ENCODE results near the gene RCBTB1.
"Not testable (repeated sequence)": the region's sequence is repeated elsewhere in the genome, so short reads cannot be mapped to it uniquely, and the experiment has no call there.

Gene RCBTB1

DNA sequence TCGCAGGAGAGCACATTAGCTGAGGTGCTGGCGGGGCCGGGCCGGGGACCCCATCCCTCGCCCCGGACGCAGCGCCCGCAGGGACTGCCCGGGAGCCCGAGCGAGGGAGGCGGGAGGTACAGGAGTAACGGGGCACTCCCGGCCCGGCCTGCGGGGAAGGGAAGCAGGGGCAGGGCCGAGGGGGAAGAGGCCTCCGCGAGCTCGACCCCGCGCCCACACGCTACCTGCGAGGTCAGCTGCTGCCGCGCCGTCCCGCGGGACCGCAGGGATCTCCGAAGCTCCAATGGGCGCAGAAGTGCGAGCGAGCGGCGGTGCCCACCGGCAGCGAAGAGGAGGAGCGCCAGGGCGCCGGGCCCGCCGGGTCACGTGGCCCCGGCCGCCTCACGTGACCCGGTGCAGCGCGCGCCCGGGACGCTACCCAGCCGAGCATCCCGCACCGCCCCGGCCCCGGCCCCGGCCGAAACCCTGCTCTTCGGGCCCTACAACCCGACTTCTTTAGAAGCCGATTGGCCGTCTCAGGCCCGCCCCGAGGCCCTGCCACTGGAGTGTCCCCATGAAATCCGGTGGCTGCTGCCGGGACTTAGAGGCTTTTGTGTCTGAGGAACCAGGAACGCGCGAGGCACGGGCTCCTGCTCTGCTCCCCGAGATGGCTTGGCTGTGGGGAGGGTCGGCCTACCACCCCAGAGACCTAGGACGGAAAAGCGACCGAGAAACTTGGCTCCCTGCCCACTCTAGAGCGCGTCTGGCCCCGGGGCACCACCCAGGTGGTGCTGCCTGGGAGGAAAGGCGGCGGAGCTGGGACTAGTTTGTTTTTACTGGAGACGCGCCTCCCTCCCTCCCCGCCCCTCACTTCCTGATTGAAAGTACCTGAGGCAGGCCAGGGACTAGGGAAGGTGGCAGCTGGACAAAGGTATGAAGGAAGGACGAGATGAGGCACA, at the start of gene RCBTB1:
Gene RCBTB1 (minus strand): TSS at position 339 of the 938 bp plus-strand sequence. CDS start 18,279 bp downstream, outside the sequence.
- DNase-seq = peak; percentile 69

DNA sequence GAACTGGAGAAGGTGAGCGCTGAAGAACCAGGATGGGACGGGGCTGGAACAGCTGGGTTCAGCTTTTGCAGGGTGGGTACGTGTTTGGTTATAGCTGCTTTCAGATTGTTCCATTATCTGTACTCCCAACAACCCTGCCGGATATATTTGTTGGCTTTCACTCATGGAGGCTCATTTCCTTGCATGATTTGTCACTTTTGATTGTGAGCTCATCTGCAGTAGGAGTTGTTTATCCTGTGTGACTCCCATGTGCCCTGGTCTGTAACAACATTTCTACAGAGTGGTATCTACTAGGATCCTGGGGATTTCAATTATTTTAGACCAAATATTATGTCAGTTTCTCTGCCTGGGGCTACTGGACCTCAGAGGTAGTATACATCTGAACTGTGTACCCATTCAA, 48.4 kb upstream of the RCBTB1 start:
- no peak for DNase-seq

DNA sequence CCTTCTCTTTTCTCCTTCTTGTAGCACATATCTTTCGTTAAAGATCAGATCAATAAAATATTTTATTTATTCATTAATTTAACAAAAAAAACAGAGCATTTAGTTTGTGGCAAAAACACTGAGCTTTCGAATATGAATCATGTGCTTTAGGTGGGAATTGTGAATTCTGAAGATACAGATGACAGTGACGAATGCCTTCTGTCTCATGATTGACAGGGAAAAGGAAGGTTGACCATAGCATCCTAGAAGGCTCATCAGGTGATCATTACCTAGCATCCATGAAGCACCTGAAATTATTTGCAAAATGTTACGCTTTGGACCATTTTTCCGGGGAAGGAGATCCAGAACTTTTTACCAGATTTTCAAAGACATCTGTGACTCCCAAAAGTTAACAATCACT, 46.8 kb upstream of the RCBTB1 start:
- no peak for DNase-seq

DNA sequence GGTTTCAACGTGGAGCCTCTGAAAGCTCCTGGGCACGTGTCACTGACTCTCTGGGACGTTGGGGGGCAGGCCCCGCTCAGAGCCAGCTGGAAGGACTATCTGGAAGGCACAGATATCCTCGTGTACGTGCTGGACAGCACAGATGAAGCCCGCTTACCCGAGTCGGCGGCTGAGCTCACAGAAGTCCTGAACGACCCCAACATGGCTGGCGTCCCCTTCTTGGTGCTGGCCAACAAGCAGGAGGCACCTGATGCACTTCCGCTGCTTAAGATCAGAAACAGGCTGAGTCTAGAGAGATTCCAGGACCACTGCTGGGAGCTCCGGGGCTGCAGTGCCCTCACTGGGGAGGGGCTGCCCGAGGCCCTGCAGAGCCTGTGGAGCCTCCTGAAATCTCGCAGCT, 45.2 kb upstream of the RCBTB1 start:
- DNase-seq = no peak

DNA sequence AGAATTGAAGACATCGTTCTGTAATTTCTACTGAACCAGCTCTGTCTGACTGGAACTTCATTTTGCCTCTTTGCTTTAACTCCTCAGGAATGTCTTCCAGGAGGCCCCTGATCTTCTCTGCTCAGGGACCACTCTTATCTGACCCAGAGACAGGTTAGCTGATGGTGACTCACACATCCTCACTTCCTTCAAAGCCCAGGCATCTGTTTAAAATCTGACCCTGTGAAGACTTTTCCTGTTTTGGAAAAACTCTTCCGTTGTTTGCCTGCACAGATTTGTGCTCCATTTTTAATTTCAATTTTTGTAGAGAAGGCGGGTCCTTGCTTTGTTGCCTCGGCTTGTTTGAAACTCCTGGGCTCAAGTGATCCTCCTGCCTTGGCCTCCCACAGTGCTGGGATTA, 44.6 kb upstream of the RCBTB1 start:
- DNase-seq = no peak

DNA sequence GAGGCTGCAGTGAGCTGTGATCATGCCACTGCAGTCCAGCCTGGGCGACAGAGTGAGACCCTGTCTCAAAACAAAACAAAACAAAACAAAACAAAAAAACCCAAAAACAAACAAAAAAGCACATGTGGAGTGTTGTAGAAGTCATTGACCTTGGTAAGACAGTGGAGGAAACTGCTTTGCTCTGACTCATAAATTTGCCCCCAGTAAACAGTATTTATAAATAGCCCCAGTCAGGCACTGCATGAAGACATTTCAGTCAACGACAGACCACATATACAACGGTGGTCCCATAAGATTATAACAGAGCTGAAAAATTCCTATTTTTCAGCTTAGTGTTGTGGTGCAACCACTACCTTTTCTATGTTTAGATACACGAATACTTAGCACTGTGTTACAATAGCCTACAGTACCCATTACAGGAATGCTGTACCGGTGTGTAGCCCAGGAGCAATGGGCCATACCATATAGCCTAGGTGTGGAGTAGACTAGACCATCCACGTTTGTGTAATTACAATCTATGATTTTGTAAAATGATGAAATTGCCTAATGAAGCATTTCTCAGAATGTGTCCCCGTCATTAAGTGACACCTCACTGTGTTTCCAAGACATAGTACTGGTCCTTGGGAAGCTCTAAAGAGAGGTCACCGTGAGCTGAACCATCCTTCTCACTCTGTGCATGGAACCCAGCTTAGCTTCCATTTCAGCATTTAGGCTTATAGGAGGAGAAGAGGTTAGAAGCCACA, 44.0 kb upstream of the RCBTB1 start:
- DNase-seq = no peak

DNA sequence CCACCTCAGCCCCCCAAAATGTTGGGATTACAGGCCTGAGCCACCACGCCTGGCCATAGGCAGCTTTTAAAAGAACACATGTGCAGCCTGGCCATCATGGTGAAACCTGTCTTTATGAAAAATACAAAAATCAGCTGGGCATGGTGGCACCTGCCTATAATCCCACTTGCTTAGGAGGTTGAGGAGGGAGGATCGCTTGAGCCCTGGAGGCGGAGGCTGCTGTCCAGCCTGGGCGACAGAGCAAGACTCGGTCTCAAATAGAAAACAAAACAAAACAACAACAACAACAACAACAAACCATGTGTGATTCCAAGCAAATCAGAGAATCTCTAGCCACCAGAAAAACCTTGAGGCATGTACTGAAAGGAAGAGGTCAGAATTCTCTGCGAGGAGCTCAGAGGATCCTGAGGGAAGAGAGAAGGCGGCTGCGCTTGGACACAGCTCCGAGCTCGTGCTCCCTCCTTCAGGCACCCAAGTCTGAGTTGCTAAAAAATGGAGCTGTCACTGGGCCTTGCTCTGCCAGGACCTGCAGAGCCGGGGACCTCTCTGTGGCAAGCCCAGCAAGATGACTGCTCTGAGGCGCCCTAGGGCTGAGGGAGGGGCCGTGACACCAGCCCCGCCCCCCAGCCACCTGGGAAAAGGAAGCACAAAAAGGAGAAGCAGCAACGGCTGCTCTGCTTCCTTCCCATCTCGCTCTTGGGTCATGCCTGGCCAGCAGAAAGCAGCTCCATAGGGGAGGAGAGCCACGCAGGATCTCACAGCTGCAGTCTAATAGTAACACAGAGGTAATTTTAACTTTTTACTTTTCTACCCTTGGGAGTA, 42.7 kb upstream of the RCBTB1 start, which contains the start of gene ARL11:
Gene ARL11 (plus strand): TSS at position 677 of the 822 bp plus-strand sequence. CDS start 1,941 bp downstream, outside the sequence.
- no peak for DNase-seq

DNA sequence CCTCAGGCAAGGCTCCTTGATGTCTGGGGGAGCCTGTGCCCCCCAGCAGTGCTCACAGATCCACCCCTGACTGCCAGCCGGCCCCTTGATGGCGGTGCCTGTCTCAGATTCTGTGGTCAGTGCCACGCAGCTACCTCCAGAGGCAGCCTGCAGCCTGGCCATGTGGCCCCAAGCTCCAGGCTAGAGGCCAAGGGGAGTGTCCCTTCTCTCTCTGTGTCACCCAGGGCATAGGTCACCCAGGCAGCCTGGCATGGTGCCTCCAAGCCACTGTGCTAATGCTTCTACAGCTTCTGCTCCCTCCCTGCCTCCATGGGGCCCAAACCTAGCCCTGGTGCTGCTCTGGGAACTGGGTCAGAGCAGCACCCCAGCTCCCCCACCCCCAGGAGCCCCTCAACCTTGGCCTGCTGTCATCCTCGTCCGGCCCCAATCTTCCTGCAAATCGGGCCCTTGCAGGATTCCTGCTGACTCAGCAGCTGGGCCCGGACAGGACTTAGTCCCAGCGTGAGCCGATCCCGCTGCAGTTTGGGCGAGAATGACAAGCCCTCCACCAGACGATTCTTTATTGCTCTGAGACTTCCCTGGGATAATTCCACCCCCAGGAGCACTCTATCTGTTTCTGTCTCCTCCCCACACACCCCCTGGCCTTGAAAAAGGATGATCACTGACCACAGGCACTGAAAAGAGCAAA, 40.2 kb upstream of the RCBTB1 start:
- no peak for DNase-seq

DNA sequence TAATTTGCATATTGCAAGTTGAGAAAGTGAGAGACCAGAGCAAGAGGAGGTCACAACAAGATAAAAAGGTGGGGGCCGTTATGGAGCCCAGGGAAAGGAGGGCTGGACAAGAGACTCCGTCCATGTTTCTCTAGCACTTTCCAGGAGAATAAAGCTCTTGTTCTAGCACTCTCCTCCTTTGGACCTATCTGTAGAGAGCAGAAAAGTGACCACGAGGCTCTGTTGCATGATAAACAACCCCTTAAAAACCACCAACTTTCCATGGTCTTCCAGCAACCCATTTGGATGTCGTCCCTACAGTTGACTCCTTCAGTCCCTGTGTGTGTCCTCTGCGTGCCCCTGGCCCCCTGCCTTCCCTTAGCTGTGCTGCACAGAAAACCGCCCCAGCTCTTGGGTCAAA, 38.9 kb upstream of the RCBTB1 start:
- DNase-seq = no peak

DNA sequence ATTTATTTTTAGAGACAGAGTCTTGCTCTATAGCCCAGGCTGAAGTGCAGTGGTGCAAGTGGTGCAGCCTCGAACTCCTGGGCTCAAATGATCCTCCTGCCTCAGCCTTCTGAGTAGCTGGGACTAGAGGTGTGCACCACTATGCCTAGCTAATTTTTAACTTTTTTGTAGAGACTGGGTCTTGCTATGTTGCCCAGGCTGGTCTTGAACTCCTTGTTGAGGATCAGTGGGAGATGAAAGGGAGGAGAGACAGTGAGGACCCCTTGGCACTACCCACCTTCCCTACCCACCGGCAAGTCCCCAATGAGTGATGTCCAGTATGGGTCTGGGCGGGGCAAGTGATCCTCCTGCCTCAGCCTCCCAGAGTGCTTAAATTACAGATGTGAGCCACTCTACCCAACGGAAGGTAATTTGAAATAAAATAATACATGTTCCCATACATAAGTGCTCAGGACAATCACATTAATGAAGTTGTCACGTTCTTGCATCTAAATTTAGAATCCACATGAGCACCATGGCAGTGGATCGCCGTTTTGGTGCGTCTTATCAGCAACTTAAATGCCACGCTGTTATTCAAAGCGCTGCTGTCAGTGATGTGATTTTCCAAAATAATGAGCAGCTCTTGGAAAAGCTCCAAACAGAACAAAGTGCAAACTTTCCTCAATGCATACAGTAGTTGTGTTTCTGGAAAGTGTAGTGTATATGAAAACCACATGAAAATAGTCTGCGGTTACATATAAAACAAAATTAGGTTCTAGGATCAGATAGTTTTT, 37.0 kb upstream of the RCBTB1 start:
- no peak for DNase-seq

DNA sequence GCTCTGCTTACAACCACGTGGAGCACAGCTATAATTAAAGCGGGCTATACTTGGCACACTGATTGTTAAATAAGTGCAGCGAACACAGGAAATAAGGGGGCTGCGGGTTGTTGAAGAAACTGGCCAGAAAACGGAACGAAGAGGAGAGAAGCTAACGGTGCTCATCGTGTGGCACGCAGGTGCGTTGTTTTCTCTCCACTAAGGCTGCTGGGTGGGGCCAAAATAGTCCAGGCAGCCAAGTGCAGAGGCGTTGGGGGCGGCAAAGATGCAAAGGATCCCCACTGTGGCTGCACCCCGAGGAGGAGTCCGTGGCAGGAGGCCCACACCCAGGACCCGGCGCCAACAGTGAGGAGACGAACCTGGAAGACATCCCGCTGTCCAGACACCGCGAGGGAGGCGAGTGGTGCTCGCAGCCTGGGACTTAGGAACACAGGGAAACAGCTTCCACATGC, 34.8 kb upstream of the RCBTB1 start:
- DNase-seq = no peak

DNA sequence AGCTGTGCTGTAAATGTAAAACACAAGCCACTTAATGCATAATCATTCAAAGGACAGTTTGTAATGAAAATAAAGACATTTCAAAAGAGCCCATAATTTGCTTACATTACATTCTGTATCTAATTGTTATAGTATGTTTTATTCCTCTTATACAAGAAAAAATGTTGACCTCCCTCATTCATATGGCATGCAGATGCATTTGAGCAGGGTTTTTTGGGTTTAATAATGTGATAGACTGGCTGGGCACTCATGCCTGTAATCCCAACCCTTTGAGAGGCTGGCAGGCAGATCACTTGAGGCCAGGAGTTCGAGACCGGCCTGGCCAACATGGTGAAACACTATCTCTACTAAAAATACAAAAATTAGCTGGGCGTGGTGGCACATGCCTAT, 31.3 kb upstream of the RCBTB1 start:
- DNase-seq = no peak

DNA sequence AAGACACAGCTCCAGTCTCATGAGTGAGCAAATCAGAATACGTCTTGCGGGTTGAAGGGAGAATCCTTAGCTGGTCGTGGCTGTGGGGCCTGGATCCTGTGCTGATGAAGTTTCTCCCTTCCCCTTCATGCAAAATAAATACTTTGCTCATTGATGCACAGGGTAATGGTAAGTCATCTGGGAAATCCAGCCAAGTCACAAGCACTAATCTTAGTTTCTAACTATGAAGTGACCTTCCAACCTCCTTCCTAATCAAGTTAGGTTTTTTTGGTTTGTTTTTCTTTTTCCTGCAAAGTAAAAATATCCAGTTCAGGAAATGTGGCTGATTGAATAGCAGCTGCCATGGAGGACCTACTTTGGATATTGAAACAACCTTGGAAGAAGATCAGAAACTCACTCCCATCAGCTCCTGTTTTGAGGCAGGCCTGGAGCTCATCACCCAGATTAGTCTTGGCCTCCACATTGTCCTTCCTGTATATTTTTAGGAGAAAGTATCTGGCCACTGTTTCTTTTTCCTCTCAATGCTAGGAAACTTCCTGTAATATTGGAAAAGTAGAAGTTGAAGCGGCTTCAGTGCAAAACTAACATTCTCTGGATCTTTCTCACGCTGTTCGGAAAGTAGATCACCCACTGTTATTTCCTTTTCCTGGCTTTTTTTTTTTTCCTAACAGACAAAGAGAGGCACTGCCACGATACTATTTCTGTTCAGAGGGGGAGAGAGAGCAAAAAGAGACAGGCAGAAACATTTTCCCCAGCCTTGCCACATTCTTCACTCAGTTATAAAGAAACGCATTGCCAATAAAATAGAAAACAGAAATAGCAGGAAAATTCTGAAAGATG, 30.7 kb upstream of the RCBTB1 start:
- no peak for DNase-seq

DNA sequence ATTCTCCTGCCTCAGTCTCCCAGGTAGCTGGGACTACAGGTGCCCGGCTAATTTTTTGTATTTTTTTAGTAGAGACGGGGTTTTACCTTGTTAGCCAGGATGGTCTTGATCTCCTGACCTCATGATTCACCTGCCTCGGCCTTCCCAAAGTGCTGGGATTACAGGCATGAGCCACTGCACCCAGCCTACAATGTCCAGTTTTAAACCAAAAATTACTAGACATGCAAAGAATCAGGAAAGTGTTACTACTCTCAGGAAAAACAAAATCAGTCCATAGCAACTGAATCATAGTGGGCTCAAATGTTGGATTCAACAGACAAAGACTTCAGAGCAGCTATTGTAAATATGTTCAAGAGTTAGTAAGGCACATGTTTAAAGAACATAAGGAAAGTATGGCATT, 26.7 kb upstream of the RCBTB1 start:
- DNase-seq = not testable (repeated sequence)

DNA sequence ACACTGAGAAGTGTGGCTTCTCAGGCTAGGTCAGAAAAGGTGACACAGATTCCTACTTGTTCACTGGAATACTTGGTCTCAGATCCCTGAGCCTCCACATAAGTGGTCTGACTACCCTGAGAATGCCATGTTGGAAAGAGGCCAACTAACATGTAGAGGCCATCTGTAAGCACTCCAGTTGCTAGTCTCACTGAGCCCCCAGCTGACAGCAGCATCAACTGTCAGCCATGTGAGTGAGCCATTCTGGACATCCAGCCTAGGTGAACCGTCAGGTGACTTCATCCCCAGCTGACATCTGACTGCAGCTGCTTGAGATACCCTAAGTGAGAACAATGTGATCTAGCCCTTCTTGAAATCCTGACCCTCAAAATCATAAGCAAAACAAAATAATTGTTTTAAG, 24.8 kb upstream of the RCBTB1 start:
- peak; percentile 10 for DNase-seq

DNA sequence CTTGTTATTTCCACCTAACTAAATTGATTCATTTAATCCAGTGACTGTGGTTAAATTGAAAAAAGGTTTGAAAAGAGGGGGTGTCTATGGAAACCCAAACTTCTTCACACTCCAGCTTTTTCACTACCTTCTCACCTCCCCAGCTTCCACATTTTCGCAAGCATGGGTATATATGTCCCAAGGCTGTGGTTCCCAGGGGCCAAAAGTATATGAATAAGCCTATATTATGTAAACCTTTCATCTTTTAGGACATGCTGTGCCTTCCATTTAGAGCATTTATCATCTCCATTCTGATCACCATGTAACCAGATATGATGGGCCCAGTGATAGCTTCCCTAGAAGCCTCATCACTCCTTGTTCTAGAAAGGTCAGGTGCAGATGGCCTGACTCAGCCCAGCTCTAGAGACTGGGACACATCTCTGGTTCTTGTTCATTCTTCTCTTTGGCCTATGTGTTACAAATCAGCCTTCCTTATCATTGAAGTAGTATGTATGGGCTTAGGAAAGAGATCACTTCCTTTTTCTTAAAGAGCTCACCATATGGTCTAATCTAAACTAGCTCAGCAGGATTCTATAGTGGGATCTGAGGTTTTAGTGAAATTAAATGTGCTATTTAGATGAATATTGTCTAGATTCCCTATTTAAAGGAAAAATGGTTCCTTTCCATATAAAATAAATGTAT, 23.4 kb upstream of the RCBTB1 start:
- DNase-seq = no peak

DNA sequence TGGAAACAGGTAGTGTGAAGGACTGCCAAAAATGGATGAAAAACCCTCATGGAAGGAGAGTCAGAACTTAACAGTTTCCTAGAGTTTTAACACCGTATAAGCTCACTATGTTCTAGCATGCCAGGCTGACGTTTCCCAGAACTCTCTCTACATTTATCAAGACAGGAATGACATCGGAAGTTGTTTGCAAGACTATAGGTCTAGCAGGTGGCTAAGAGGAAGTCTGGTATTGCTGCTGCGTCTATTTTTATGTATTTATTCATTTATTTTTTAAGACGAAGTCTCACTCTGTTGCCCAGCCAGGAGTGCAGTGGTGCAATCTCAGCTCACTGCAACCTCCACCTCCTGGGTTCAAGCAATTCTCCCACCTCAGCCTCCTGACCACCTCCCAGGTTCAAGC, 22.4 kb upstream of the RCBTB1 start:
- DNase-seq = no peak

DNA sequence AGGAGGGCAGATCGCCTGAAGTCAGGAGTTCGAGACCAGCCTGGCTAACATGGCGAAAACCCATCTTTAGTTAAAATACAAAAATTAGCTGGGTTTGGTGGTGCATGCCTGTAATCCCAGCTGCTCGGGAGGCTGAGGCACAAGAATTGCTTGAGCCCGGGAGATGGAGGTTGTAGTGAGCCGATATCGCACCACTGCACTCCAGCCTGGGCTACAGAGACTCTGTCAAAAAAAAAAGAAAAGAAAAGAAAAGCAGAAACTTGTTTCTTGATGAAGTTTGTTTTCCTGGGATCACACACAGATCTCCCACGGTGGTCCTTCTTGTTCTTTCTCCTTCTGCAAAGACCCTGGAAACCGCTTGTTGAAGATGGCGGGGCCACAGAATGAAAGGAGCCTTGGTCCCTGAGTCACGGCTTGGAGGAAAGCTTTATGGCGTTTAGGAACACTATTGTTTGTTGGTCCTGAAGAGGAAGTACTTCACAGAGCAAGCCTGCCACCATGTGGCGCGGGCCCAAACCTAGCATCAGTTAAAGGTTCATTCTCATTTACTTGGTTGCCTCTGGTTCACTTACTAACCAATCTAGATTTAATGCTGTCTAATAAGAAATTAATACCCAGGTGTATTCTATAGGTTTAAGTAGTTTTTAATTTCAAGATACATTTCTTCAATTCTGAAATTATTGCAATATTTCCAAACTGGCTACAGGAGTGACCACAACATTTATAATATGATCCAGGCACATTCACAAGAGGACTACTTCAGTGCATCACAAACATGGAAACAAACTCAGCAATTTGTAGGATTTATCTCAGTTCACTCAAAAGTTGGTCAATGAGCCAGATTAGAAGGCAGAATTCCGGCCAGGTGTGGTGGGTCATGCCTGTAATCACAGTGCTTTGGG, 21.6 kb upstream of the RCBTB1 start:
- DNase-seq = peak; percentile 84

DNA sequence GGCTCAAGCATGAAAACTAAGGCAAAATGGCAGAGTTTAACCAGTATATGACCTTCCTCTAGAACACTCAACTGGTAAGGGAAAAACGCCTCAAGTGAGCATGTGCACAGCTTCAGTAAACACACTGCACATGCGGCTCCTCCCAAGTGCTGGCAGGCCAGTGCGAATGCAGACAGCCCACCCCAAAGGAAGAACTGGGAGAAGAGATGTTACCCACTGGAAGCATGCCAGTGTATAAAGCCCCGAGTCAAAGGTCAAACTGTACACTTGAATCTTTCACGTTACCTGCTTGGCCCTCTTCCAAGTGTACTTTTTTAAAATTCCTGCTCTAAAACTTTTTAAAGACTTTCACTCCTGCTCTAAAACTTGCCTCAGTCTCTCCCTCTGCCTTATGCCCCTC, 19.2 kb upstream of the RCBTB1 start:
- no peak for DNase-seq
